ENCODE data around the gene UTF1.

The UTF1 gene

GRCh38 chr10:133230044-133230361 lies at the start of gene UTF1:
UTF1 (plus strand) TSS chr10:133230217; CDS start chr10:133230289, 72 bp downstream.
- no peaks in the 10 kb centered on the region for H3K79me2 ChIP-seq (ENCODE audit: insufficient read depth, low read depth)
- no peak within 1 kb of the TSS for H2AFZ ChIP-seq (ENCODE audit: low read depth)
- H3K27ac ChIP-seq: no peak within 1 kb of the TSS
- no peak within 1 kb of the TSS for H3K9ac ChIP-seq
- no peak within 1 kb of the TSS for H3K4me3 ChIP-seq (IDR thresholded peaks at IDR 0.05; ENCODE audit: insufficient read depth, low read depth, low read length)
- no peak within 1 kb of the TSS for H3K4me2 ChIP-seq
- no peaks in the 10 kb centered on the region for H3K4me1 ChIP-seq (ENCODE audit: low read depth, poor library complexity, severe bottlenecking)
- TF ChIP-seq CTCF (conservative IDR thresholded peaks at IDR 0.05; ENCODE audit: low read depth, low read length): no peak
- peaks cover 52% of the 10 kb centered on the region; the same call in 1 of the 2 replicates for H3K27me3 ChIP-seq (ENCODE audit: insufficient read depth, low read depth)
- no peaks in the 10 kb centered on the region for H3K36me3 ChIP-seq (ENCODE audit: insufficient read depth)
- H4K20me1 ChIP-seq (ENCODE audit: insufficient read depth): no peaks in the 10 kb centered on the region

- no peak overlapping the region for H3K9ac ChIP-seq
- no peaks in the 10 kb centered on the region for H4K20me1 ChIP-seq (ENCODE audit: insufficient read depth)
- H3K4me3 ChIP-seq (IDR thresholded peaks at IDR 0.05; ENCODE audit: insufficient read depth, low read depth, low read length): no peak overlapping the region
- no peaks in the 10 kb centered on the region for H3K79me2 ChIP-seq (ENCODE audit: insufficient read depth, low read depth)
- peaks cover 11% of the 10 kb centered on the region; the same call in 1 of the 2 replicates for H3K27me3 ChIP-seq (ENCODE audit: insufficient read depth, low read depth)
- H3K27ac ChIP-seq: no peak overlapping the region
- TF ChIP-seq CTCF (conservative IDR thresholded peaks at IDR 0.05; ENCODE audit: low read depth, low read length): no peak
- H2AFZ ChIP-seq (ENCODE audit: low read depth): no peak overlapping the region
- H3K36me3 ChIP-seq (ENCODE audit: insufficient read depth): no peaks in the 10 kb centered on the region
- H3K4me2 ChIP-seq: no peak overlapping the region
- H3K4me1 ChIP-seq (ENCODE audit: low read depth, poor library complexity, severe bottlenecking): no peaks in the 10 kb centered on the region
Observed at GRCh38 chr10:133180965-133181639, 48.9 kb upstream of the UTF1 start.

GRCh38 chr10:133182190-133182589 lies 47.8 kb upstream of the UTF1 start:
- H3K4me1 ChIP-seq (ENCODE audit: low read depth, poor library complexity, severe bottlenecking): no peaks in the 10 kb centered on the region
- H3K27me3 ChIP-seq (ENCODE audit: insufficient read depth, low read depth): peaks cover 19% of the 10 kb centered on the region; the same call in 1 of the 2 replicates

GRCh38 chr10:133182791-133183645 lies 47.0 kb upstream of the UTF1 start:
- no peaks in the 10 kb centered on the region for H3K36me3 ChIP-seq (ENCODE audit: insufficient read depth)
- H3K9ac ChIP-seq: no peak overlapping the region
- H3K79me2 ChIP-seq (ENCODE audit: insufficient read depth, low read depth): no peaks in the 10 kb centered on the region
- H2AFZ ChIP-seq (ENCODE audit: low read depth): no peak overlapping the region
- TF ChIP-seq CTCF (conservative IDR thresholded peaks at IDR 0.05; ENCODE audit: low read depth, low read length): no peak
- H3K4me1 ChIP-seq (ENCODE audit: low read depth, poor library complexity, severe bottlenecking): no peaks in the 10 kb centered on the region
- H3K4me2 ChIP-seq: no peak overlapping the region
- no peak overlapping the region for H3K4me3 ChIP-seq (IDR thresholded peaks at IDR 0.05; ENCODE audit: insufficient read depth, low read depth, low read length)
- H4K20me1 ChIP-seq (ENCODE audit: insufficient read depth): no peaks in the 10 kb centered on the region
- peaks cover 19% of the 10 kb centered on the region; the same call in 1 of the 2 replicates for H3K27me3 ChIP-seq (ENCODE audit: insufficient read depth, low read depth)
- no peak overlapping the region for H3K27ac ChIP-seq

More at GRCh38 chr10:133182190-133182589, 47.8 kb upstream of the UTF1 start:
- H3K36me3 ChIP-seq (ENCODE audit: insufficient read depth): no peaks in the 10 kb centered on the region
- no peaks in the 10 kb centered on the region for H3K79me2 ChIP-seq (ENCODE audit: insufficient read depth, low read depth)
- no peak overlapping the region for H3K4me3 ChIP-seq (IDR thresholded peaks at IDR 0.05; ENCODE audit: insufficient read depth, low read depth, low read length)
- no peak overlapping the region for H3K27ac ChIP-seq
- H3K9ac ChIP-seq: no peak overlapping the region
- H4K20me1 ChIP-seq (ENCODE audit: insufficient read depth): no peaks in the 10 kb centered on the region
- no peak for TF ChIP-seq CTCF (conservative IDR thresholded peaks at IDR 0.05; ENCODE audit: low read depth, low read length)
- no peak overlapping the region for H2AFZ ChIP-seq (ENCODE audit: low read depth)
- no peak overlapping the region for H3K4me2 ChIP-seq

Measured in KMS-11 (cell line).